HepG2 (cell line): Measurements from ENCODE around the gene TIMP3. TPM values are rescaled to one million over a fixed set of nuclear protein-coding genes. Genes with fewer than 3 reads are reported as not detected.
A peak's percentile ranks its signal among the peaks of the same experiment; 100 is the strongest.

ENCODE experiments used
- AKAP8 ChIP-seq: sonication (generic); formaldehyde crosslinking; IDR thresholded peaks from 2 replicates; pipeline ENCODE4 v1.5.1; 2020; ENCODE audit warnings: mild to moderate bottlenecking, missing genetic modification reagents
- HNRNPK ChIP-seq: fragments of 200-400 bp; formaldehyde crosslinking; IDR thresholded peaks from 2 replicates; pipeline ENCODE4 v1.6.1; 2018; ENCODE audit warnings: low read length, low read depth, moderate library complexity, mild to moderate bottlenecking; ENCODE audit not compliant: poor library complexity, severe bottlenecking
- NFIB ChIP-seq: sonication (generic); formaldehyde crosslinking; IDR thresholded peaks from 2 replicates; pipeline ENCODE4 v1.9.0; 2021; ENCODE audit warnings: missing genetic modification reagents, mild to moderate bottlenecking, borderline replicate concordance
- PAX8 ChIP-seq: sonication (generic); formaldehyde crosslinking; IDR thresholded peaks from 2 replicates; pipeline ENCODE4 v1.8.0; 2022; ENCODE audit warnings: mild to moderate bottlenecking, missing genetic modification reagents, borderline replicate concordance
- POLR2AphosphoS5 ChIP-seq: IDR thresholded peaks from 2 replicates; pipeline ENCODE4 v1.6.1; 2012; ENCODE audit warnings: low read depth, low read length
- RORA ChIP-seq: sonication (generic); formaldehyde crosslinking; IDR thresholded peaks from 2 replicates; pipeline ENCODE4 v1.5.0; 2020; ENCODE audit warnings: mild to moderate bottlenecking, missing genetic modification reagents, moderate library complexity
- ZFP1 ChIP-seq: IDR thresholded peaks from 2 replicates; pipeline ENCODE4 v1.6.1; 2016
- ZFP37 ChIP-seq: sonication (generic); formaldehyde crosslinking; IDR thresholded peaks from 2 replicates; pipeline ENCODE4 v1.4.0; 2020; ENCODE audit warnings: missing genetic modification reagents, borderline replicate concordance
- ZNF143 ChIP-seq: sonication (generic); formaldehyde crosslinking; IDR thresholded peaks from 2 replicates; pipeline ENCODE4 v1.4.0; 2020; ENCODE audit warnings: missing genetic modification reagents
- ZNF180 ChIP-seq: sonication (generic); formaldehyde crosslinking; IDR thresholded peaks from 2 replicates; pipeline ENCODE4 v1.4.0; 2020; ENCODE audit warnings: low read depth, missing genetic modification reagents, borderline replicate concordance
- ZNF263 ChIP-seq: sonication (generic); formaldehyde crosslinking; IDR thresholded peaks from 2 replicates; pipeline ENCODE4 v1.4.0; 2020; ENCODE audit warnings: missing genetic modification reagents
- ZNF549 ChIP-seq: sonication (generic); formaldehyde crosslinking; IDR thresholded peaks from 2 replicates; pipeline ENCODE4 v1.5.0; 2020; ENCODE audit warnings: missing genetic modification reagents
- ZNF552 ChIP-seq: sonication (generic); formaldehyde crosslinking; IDR thresholded peaks from 2 replicates; pipeline ENCODE4 v1.9.0; 2022; ENCODE audit warnings: missing genetic modification reagents, mild to moderate bottlenecking, borderline replicate concordance
- ZNF569 ChIP-seq: sonication (generic); formaldehyde crosslinking; IDR thresholded peaks from 2 replicates; pipeline ENCODE4 v1.5.0; 2020; ENCODE audit warnings: mild to moderate bottlenecking, missing genetic modification reagents, moderate library complexity, borderline replicate concordance
- ZNF629 ChIP-seq: sonication (generic); formaldehyde crosslinking; conservative IDR thresholded peaks from 2 replicates; pipeline ENCODE4 v1.5.0; 2020; ENCODE audit warnings: missing genetic modification reagents
- ZNF670 ChIP-seq: sonication (generic); formaldehyde crosslinking; IDR thresholded peaks from 2 replicates; pipeline ENCODE4 v1.8.0; 2022; ENCODE audit warnings: mild to moderate bottlenecking, missing genetic modification reagents, borderline replicate concordance
- polyA plus RNA-seq, 8 experiments: library from polyadenylated mRNA; depleted of rRNA in 3 of 8; stranded (reverse) in 7 of 8; unstranded in 1 of 8; fragments of >200 nt; fragmentation: Illumina TruSeq in 4 of 8; extraction: Trizol in 4 of 8; gene quantifications; 2 replicates each; pipeline versions ENCODE4 v1.2.1 to v1.2.3, GENCODE V29; 2011 to 2016; ENCODE audit warnings: low read depth in 4 of 8, missing spikeins in 1 of 8, mixed read lengths in 1 of 8; ENCODE audit not compliant: insufficient read depth in 1 of 8
- total RNA-seq, 5 experiments: library from RNA; depleted of rRNA; stranded (reverse); fragments of >200 nt; fragmentation: Illumina TruSeq; extraction: Trizol; gene quantifications; 2 replicates each; pipeline ENCODE4 v1.2.3, GENCODE V29; 2016; ENCODE audit warnings: low read depth in 1 of 5
- TF ChIP-seq, protein P1 (sequence below): sonication (generic); formaldehyde crosslinking; IDR thresholded peaks from 2 replicates; pipeline ENCODE4 v1.5.0; 2020; ENCODE audit warnings: missing genetic modification reagents
- TF ChIP-seq, protein P2 (sequence below): sonication (generic); formaldehyde crosslinking; IDR thresholded peaks from 2 replicates; pipeline ENCODE4 v1.5.1; 2020; ENCODE audit warnings: mild to moderate bottlenecking, missing genetic modification reagents
- TF ChIP-seq, protein P3 (sequence below): sonication (generic); formaldehyde crosslinking; conservative IDR thresholded peaks from 2 replicates; pipeline ENCODE4 v1.8.0; 2022; ENCODE audit warnings: low read depth, missing genetic modification reagents
- TF ChIP-seq, protein P4 (sequence below): sonication (generic); formaldehyde crosslinking; IDR thresholded peaks from 2 replicates; pipeline ENCODE4 v1.8.1; 2023; ENCODE audit warnings: missing genetic modification reagents, inconsistent platforms, borderline replicate concordance
- TF ChIP-seq, protein P5 (sequence below): sonication (generic); formaldehyde crosslinking; IDR thresholded peaks from 2 replicates; pipeline ENCODE4 v1.4.0; 2020; ENCODE audit warnings: missing genetic modification reagents

TIMP3 gene
- total and polyA plus RNA-seq, 2 of the 13 experiments (the other 11 are each of a cell fraction or from before 2014, with no cell fraction given), result 57.3 to 86.6 TPM

DNA sequence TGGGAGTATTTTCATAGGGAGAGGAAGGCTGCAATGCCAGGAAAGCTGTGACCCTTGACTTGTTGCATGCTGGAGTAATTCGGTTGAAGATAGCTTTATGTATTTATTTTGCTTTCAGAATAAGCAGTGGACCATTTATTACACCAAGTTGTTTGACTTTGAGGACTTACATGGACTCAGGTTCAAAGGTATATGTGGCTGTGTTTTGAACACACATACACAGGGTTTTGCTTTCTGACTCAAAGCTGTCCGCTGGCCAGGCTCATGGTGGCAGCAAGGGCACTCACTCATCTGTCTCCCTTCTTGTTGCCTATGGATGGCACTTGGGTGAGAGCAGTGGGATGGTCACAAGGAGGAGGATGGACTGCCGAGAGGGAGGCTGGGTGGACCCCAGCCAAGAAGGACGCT lies 6.5 kb downstream of the TIMP3 start (continued):
- TF ChIP-seq ZNF143, result no peak
- 0 out of 2 replicates have a peak, but pooled peaks have one; percentile 30 for TF ChIP-seq AKAP8 (CRISPR knock-in tag)
- no peak for TF ChIP-seq POLR2AphosphoS5
- TF ChIP-seq, protein P1, sequence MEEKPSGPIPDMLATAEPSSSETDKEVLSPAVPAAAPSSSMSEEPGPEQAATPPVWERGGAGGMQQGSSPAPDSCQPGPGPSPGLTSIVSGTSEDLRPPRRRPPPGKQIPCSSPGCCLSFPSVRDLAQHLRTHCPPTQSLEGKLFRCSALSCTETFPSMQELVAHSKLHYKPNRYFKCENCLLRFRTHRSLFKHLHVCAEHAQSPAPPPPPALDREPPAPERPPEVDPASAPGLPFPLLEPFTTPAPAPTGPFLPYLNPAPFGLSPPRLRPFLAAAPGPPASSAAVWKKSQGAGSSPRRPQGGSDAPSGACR (CRISPR knock-in tag), result peak; percentile 51; the same call in 1 of the 2 replicates
- TF ChIP-seq ZFP37, result no peak
- no peak for TF ChIP-seq ZFP1
- TF ChIP-seq ZNF552 (CRISPR knock-in tag), result no peak
- TF ChIP-seq, protein P2, sequence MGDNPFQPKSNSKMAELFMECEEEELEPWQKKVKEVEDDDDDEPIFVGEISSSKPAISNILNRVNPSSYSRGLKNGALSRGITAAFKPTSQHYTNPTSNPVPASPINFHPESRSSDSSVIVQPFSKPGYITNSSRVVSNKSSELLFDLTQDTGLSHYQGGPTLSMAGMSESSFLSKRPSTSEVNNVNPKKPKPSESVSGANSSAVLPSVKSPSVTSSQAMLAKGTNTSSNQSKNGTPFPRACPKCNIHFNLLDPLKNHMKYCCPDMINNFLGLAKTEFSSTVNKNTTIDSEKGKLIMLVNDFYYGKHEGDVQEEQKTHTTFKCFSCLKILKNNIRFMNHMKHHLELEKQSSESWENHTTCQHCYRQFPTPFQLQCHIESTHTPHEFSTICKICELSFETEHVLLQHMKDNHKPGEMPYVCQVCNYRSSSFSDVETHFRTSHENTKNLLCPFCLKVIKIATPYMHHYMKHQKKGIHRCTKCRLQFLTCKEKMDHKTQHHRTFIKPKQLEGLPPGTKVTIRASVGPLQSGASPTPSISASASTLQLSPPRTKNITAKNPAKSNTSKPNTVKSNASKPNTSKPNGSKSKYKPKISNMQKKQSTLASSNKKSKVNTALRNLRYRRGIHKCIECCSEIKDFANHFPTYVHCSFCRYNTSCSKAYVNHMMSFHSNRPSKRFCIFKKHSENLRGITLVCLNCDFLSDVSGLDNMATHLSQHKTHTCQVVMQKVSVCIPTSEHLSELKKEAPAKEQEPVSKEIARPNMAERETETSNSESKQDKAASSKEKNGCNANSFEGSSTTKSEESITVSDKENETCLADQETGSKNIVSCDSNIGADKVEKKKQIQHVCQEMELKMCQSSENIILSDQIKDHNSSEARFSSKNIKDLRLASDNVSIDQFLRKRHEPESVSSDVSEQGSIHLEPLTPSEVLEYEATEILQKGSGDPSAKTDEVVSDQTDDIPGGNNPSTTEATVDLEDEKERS (CRISPR knock-in tag), result no peak
- no peak for TF ChIP-seq ZNF569 (CRISPR knock-in tag)
- TF ChIP-seq RORA (CRISPR knock-in tag), result no peak
- no peak for TF ChIP-seq ZNF263 (CRISPR knock-in tag)
- no peak for TF ChIP-seq ZNF670 (CRISPR knock-in tag)
- TF ChIP-seq ZNF180 (CRISPR knock-in tag), result no peak
- TF ChIP-seq, protein P3, sequence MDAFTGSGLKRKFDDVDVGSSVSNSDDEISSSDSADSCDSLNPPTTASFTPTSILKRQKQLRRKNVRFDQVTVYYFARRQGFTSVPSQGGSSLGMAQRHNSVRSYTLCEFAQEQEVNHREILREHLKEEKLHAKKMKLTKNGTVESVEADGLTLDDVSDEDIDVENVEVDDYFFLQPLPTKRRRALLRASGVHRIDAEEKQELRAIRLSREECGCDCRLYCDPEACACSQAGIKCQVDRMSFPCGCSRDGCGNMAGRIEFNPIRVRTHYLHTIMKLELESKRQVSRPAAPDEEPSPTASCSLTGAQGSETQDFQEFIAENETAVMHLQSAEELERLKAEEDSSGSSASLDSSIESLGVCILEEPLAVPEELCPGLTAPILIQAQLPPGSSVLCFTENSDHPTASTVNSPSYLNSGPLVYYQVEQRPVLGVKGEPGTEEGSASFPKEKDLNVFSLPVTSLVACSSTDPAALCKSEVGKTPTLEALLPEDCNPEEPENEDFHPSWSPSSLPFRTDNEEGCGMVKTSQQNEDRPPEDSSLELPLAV (CRISPR knock-in tag), result no peak
- TF ChIP-seq ZNF629 (CRISPR knock-in tag), result 0 out of 2 replicates have a peak, but pooled peaks have one; percentile 12
- TF ChIP-seq, protein P4, sequence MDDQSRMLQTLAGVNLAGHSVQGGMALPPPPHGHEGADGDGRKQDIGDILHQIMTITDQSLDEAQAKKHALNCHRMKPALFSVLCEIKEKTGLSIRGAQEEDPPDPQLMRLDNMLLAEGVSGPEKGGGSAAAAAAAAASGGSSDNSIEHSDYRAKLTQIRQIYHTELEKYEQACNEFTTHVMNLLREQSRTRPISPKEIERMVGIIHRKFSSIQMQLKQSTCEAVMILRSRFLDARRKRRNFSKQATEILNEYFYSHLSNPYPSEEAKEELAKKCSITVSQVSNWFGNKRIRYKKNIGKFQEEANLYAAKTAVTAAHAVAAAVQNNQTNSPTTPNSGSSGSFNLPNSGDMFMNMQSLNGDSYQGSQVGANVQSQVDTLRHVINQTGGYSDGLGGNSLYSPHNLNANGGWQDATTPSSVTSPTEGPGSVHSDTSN (CRISPR knock-in tag), result no peak
- TF ChIP-seq, protein P5, sequence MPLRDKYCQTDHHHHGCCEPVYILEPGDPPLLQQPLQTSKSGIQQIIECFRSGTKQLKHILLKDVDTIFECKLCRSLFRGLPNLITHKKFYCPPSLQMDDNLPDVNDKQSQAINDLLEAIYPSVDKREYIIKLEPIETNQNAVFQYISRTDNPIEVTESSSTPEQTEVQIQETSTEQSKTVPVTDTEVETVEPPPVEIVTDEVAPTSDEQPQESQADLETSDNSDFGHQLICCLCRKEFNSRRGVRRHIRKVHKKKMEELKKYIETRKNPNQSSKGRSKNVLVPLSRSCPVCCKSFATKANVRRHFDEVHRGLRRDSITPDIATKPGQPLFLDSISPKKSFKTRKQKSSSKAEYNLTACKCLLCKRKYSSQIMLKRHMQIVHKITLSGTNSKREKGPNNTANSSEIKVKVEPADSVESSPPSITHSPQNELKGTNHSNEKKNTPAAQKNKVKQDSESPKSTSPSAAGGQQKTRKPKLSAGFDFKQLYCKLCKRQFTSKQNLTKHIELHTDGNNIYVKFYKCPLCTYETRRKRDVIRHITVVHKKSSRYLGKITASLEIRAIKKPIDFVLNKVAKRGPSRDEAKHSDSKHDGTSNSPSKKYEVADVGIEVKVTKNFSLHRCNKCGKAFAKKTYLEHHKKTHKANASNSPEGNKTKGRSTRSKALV (CRISPR knock-in tag), result no peak
- TF ChIP-seq ZNF549, result no peak
- TF ChIP-seq PAX8, result no peak
- no peak for TF ChIP-seq HNRNPK
- TF ChIP-seq NFIB (CRISPR knock-in tag), result no peak
